ENCODE measurements around the gene SETD1B. TPM values are rescaled to one million over a fixed set of nuclear protein-coding genes. Genes with fewer than 3 reads are reported as not detected.

Gene SETD1B
- total and polyA plus RNA-seq, 2 of the 4 experiments (the other 2 are of a cell fraction) = 0.90 to 5.1 TPM

DNA sequence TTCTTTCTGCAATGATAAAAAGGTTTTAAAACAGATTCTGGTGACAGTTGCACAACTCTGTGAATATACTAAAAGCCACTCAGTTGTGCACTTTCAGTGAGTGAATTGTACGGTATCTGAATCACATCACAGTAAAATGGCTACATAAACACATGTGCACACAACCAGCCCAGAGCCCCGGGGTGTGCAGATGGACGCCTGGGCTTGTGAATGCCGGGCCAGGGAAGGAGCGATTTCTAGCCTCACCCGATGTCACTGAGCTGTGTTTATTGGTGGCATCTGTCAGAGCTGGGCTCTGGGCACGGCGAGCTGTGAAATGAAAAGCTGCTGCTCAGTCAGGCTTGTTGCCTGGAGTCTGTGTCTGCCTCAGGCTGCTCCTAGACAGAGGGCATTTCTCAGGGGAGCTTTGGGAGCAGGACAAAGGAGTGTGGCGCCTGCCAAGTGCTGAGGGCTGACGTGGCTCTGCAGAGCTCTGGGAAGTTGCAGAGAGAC is 36.2 kb upstream of the SETD1B start:
- Histone ChIP-seq H2BK15ac (ENCODE audit: low read depth, low read length) (no peak overlapping the region), H3K79me1 (ENCODE audit: low read depth in 1 of 2, low read length in 2 of 2) (peaks cover 0 to 23% of the 10 kb centered on the region in 2 experiments; a peak in 2 of 4 replicates), H2BK120ac (ENCODE audit: low read depth, low read length) (peak overlapping the region; percentile 80), H4K20me1 (ENCODE audit: insufficient read depth, low read length) (no peaks in the 10 kb centered on the region; the same call in none of the 2 replicates), H3K9me1 (ENCODE audit: insufficient read depth, low read length) (peaks cover 19% of the 10 kb centered on the region), H3K4me3 (ENCODE audit: insufficient read depth, low read depth, low read length) (no peak overlapping the region), H4K8ac (ENCODE audit: low read depth in 2 of 2, low read length in 2 of 2) (peak overlapping the region; percentile 7 to 91; a peak in 3 of 4 replicates), H3K9ac (ENCODE audit: low read depth, low read length) (peak overlapping the region; percentile 62), H3K4me2 (ENCODE audit: low read depth, low read length) (peak overlapping the region; percentile 57), H3K23ac (ENCODE audit: low read depth, low read length) (peak overlapping the region; percentile 74; the same call in 1 of the 2 replicates), H3K4ac (ENCODE audit: low read depth, low read length) (peak overlapping the region; percentile 85), H3K4me1 (ENCODE audit: control insufficient read depth, insufficient read depth, low read length) (peaks cover 25% of the 10 kb centered on the region), H3K14ac (replicated peaks; ENCODE audit: low read depth, low read length) (peak overlapping the region; percentile 69), H3K9me3 (ENCODE audit: control insufficient read depth, insufficient read depth, low read length) (no peaks in the 10 kb centered on the region), H3K56ac (ENCODE audit: extremely low read depth, insufficient read depth, low read length) (peak overlapping the region; percentile 58; the same call in 1 of the 2 replicates), H3K27ac (ENCODE audit: insufficient read depth, low read length) (peak overlapping the region; percentile 83), H3K27me3 (ENCODE audit: control insufficient read depth, insufficient read depth, low read length) (no peaks in the 10 kb centered on the region), H2BK20ac (ENCODE audit: low read depth, low read length) (peak overlapping the region; percentile 77), H2BK5ac (ENCODE audit: low read depth, low read length, poor library complexity, severe bottlenecking) (peak overlapping the region; percentile 52), H4K5ac (ENCODE audit: low read depth, low read length) (peak overlapping the region; percentile 13; the same call in 1 of the 2 replicates), H3K18ac (ENCODE audit: low read depth, low read length) (peak overlapping the region; percentile 28; the same call in 1 of the 2 replicates), H4K91ac (ENCODE audit: insufficient read depth, low read depth, low read length) (peak overlapping the region; percentile 69; the same call in 1 of the 2 replicates), H2AFZ (replicated peaks; ENCODE audit: low read length, poor library complexity) (peak overlapping the region; percentile 89), H3K36me3 (ENCODE audit: control insufficient read depth, insufficient read depth, low read length) (peaks cover 2% of the 10 kb centered on the region; the same call in 1 of the 2 replicates), H2AK9ac (replicated peaks; ENCODE audit: low read depth, low read length, poor library complexity) (peak overlapping the region; percentile 82), H2AK5ac (ENCODE audit: low read depth, low read length) (peak overlapping the region; percentile 67; the same call in 1 of the 2 replicates)
- intact Hi-C loops (cut with micrococcal nuclease) (loop anchor here (5.0 kb wide), 1 partner anchor 55 kb away; the partner anchor contains the start of gene TMEM120B), dilution Hi-C loops (cut with HindIII; ENCODE audit: low sequenced_read_pairs, unreplicated experiment) (no loop called here), in situ Hi-C loops (cut with MboI; ENCODE audit: low sequenced_read_pairs) (no loop called here)
- no CpG with 5 or more reads among the region's 10 CpGs for WGBS, 2 experiments (ENCODE audit: extremely low coverage in 2 of 2, insufficient read length in 1 of 2)
- CTCF ChIA-PET = interaction anchor here (1.3 kb wide), 1 partner anchor 26 kb away, joined by 4 read pairs; the partner anchor contains the start of gene RHOF
- POLR2A ChIA-PET (ENCODE audit: unreplicated experiment) = no interaction called here
- no peak for TF ChIP-seq SMC3 (IDR thresholded peaks at IDR 0.05; ENCODE audit: low read depth, low read length)
- peak; percentile 74 for TF ChIP-seq CEBPB (IDR thresholded peaks at IDR 0.05; ENCODE audit: low read depth, low read length)
- TF ChIP-seq POLR2A (IDR thresholded peaks at IDR 0.05; ENCODE audit: low read depth, low read length) = 0 out of 2 replicates have a peak, but pooled peaks have one; percentile 26
- ATAC-seq (ENCODE audit: low read depth) (peak; percentile 65), DNase-seq (peak; percentile 81)
- no TSS peak for BruUV-seq (replicated peaks)

Measured in IMR-90 (cell line).